ENCODE data around the gene CHPF2.

- TF ChIP-seq MAZ (IDR thresholded peaks at IDR 0.05; ENCODE audit: borderline replicate concordance, low read depth, low read length) (no peak), MAZ (CRISPR knock-in tag; IDR thresholded peaks at IDR 0.05; ENCODE audit: low read depth) (no peak), FOSL1 (CRISPR knock-in tag; IDR thresholded peaks at IDR 0.05; ENCODE audit: borderline replicate concordance) (no peak), RFX5 (IDR thresholded peaks at IDR 0.05; ENCODE audit: low read depth, low read length) (no peak), HES4 (CRISPR knock-in tag; IDR thresholded peaks at IDR 0.05; ENCODE audit: borderline replicate concordance) (no peak), ZNF670 (CRISPR knock-in tag; IDR thresholded peaks at IDR 0.05; ENCODE audit: borderline replicate concordance) (no peak), ZNF7 (CRISPR knock-in tag; IDR thresholded peaks at IDR 0.05) (no peak), NFIB (CRISPR knock-in tag; IDR thresholded peaks at IDR 0.05; ENCODE audit: borderline replicate concordance) (no peak), FOXJ3 (CRISPR knock-in tag; IDR thresholded peaks at IDR 0.05; ENCODE audit: borderline replicate concordance) (no peak), CEBPB (IDR thresholded peaks at IDR 0.05; ENCODE audit: borderline replicate concordance, low read depth, low read length) (no peak), NONO (IDR thresholded peaks at IDR 0.05) (no peak), NONO (CRISPR knock-in tag; conservative IDR thresholded peaks at IDR 0.05) (no peak)
- TF ChIP-seq, protein P1, sequence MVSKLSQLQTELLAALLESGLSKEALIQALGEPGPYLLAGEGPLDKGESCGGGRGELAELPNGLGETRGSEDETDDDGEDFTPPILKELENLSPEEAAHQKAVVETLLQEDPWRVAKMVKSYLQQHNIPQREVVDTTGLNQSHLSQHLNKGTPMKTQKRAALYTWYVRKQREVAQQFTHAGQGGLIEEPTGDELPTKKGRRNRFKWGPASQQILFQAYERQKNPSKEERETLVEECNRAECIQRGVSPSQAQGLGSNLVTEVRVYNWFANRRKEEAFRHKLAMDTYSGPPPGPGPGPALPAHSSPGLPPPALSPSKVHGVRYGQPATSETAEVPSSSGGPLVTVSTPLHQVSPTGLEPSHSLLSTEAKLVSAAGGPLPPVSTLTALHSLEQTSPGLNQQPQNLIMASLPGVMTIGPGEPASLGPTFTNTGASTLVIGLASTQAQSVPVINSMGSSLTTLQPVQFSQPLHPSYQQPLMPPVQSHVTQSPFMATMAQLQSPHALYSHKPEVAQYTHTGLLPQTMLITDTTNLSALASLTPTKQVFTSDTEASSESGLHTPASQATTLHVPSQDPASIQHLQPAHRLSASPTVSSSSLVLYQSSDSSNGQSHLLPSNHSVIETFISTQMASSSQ (IDR thresholded peaks at IDR 0.05; ENCODE audit: low read depth): no peak
- TF ChIP-seq, protein P1 (CRISPR knock-in tag; IDR thresholded peaks at IDR 0.05; ENCODE audit: borderline replicate concordance): no peak
- TF ChIP-seq, protein P2, sequence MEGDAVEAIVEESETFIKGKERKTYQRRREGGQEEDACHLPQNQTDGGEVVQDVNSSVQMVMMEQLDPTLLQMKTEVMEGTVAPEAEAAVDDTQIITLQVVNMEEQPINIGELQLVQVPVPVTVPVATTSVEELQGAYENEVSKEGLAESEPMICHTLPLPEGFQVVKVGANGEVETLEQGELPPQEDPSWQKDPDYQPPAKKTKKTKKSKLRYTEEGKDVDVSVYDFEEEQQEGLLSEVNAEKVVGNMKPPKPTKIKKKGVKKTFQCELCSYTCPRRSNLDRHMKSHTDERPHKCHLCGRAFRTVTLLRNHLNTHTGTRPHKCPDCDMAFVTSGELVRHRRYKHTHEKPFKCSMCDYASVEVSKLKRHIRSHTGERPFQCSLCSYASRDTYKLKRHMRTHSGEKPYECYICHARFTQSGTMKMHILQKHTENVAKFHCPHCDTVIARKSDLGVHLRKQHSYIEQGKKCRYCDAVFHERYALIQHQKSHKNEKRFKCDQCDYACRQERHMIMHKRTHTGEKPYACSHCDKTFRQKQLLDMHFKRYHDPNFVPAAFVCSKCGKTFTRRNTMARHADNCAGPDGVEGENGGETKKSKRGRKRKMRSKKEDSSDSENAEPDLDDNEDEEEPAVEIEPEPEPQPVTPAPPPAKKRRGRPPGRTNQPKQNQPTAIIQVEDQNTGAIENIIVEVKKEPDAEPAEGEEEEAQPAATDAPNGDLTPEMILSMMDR (CRISPR knock-in tag; IDR thresholded peaks at IDR 0.05): no peak
These were observed 44.7 kb upstream of the CHPF2 start for GRCh38 chr7:151187409-151188251.

Data from HepG2 (cell line).